Calu3 (cell line): ENCODE measurements around the gene SLC25A43. TPM values are rescaled to one million over a fixed set of nuclear protein-coding genes. Genes with fewer than 3 reads are reported as not detected.

ENCODE experiments used
- BruUV-seq: library from RNA; stranded (reverse); fragments of 400-500 nt; replicated peaks from 2 replicates; lab custom pipeline; 2021; lab: Mats Ljungman, UMichigan
- CTCF ChIA-PET: fragments of 300-600 bp; sonication (Branson Sonifier 250); formaldehyde crosslinking; loops from one replicate; lab custom pipeline; 2022; ENCODE audit warnings: antibody characterized with exemption; lab: Charles Lee
- DNase-seq: peaks from one replicate; pipeline ENCODE4 v3.0.0; 2022
- H3K27ac Mint-ChIP-seq: one replicate; pipeline ENCODE4 v1.8.0; 2022; ENCODE audit warnings: mixed read lengths; ENCODE audit not compliant: unreplicated experiment
- H3K27me3 Mint-ChIP-seq: one replicate; pipeline ENCODE4 v1.8.0; 2022; ENCODE audit warnings: mixed read lengths; ENCODE audit not compliant: unreplicated experiment
- H3K36me3 Mint-ChIP-seq: one replicate; pipeline ENCODE4 v1.8.0; 2022; ENCODE audit warnings: mild to moderate bottlenecking, moderate library complexity, mixed read lengths; ENCODE audit not compliant: insufficient read depth, unreplicated experiment
- H3K4me1 Mint-ChIP-seq: one replicate; pipeline ENCODE4 v1.8.0; 2022; ENCODE audit warnings: mild to moderate bottlenecking, low read depth, mixed read lengths; ENCODE audit not compliant: unreplicated experiment
- H3K4me3 Mint-ChIP-seq: one replicate; pipeline ENCODE4 v1.8.0; 2022; ENCODE audit warnings: mild to moderate bottlenecking, low read depth, moderate library complexity, mixed read lengths; ENCODE audit not compliant: unreplicated experiment
- H3K9me3 Mint-ChIP-seq: one replicate; pipeline ENCODE4 v1.8.0; 2022; ENCODE audit warnings: low read depth, mixed read lengths; ENCODE audit not compliant: unreplicated experiment
- intact Hi-C: fragments of 100-400 bp; cut with micrococcal nuclease; formaldehyde crosslinking; loops from one replicate; pipeline ENCODE4 v1.10.0; 2022; ENCODE audit not compliant: unreplicated experiment
- total RNA-seq: library from RNA; stranded (reverse); gene quantifications from 2 replicates; pipeline ENCODE4 v1.2.3, GENCODE V29; 2022
- TF ChIP-seq, protein P1 (sequence below): fragments of 200-600 bp; IDR thresholded peaks from one replicate; pipeline ENCODE4 v1.8.0; 2022; ENCODE audit warnings: antibody characterized with exemption; ENCODE audit not compliant: unreplicated experiment

Gene SLC25A43
- total RNA-seq, 1 experiment from 2014 or later = 15.5 TPM

DNA sequence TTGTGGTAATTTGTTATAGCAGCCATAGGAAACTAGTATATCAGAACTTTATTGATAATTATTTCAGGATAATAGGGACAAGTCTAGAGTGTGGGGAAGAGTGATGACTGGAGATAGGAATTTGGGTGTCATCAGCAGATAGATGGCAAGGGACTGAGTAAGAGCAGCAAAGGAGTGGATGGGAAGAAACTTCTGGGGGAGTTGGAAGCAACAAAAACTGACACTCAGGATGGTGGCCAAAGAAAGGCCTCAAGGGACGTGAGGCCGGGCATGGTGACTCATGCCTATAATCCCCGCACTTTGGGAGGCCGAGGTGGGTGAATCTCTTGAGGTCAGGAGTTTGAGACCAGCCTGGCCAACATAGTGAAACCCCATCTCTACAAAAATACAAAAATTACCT is 60.0 kb downstream of the SLC25A43 start:
- intact Hi-C loops = no loop called here
- TF ChIP-seq, protein P1, sequence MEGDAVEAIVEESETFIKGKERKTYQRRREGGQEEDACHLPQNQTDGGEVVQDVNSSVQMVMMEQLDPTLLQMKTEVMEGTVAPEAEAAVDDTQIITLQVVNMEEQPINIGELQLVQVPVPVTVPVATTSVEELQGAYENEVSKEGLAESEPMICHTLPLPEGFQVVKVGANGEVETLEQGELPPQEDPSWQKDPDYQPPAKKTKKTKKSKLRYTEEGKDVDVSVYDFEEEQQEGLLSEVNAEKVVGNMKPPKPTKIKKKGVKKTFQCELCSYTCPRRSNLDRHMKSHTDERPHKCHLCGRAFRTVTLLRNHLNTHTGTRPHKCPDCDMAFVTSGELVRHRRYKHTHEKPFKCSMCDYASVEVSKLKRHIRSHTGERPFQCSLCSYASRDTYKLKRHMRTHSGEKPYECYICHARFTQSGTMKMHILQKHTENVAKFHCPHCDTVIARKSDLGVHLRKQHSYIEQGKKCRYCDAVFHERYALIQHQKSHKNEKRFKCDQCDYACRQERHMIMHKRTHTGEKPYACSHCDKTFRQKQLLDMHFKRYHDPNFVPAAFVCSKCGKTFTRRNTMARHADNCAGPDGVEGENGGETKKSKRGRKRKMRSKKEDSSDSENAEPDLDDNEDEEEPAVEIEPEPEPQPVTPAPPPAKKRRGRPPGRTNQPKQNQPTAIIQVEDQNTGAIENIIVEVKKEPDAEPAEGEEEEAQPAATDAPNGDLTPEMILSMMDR = no peak
- CTCF ChIA-PET = no interaction called here
- H3K4me3 Mint-ChIP-seq = no peak overlapping the region
- H3K27ac Mint-ChIP-seq = no peak overlapping the region
- no peaks in the 10 kb centered on the region for H3K9me3 Mint-ChIP-seq
- no peak for DNase-seq
- H3K27me3 Mint-ChIP-seq = no peaks in the 10 kb centered on the region
- H3K4me1 Mint-ChIP-seq = no peaks in the 10 kb centered on the region
- no peaks in the 10 kb centered on the region for H3K36me3 Mint-ChIP-seq
- BruUV-seq = no TSS peak

DNA sequence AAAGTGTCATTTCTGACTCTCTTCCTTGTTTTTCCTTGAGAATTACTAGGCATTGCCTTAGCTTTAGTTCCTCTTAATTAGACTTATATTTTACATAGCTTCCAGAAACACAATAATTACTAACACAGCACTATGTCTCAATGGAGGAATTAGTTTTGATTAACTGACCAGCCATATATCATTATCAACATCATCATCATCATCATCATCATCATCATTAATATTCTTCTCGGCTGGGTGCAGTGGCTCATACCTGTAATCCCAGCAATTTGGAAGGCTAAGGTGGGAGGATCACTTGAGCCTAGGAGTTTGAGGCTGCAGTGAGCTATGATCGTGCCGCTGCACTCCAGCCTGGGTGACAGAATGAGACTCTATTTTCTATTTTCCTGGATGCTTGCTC is 66.4 kb downstream of the SLC25A43 start:
- Mint-ChIP-seq H3K9me3 (no peaks in the 10 kb centered on the region), H3K4me3 (no peak overlapping the region), H3K36me3 (peaks cover 25% of the 10 kb centered on the region), H3K27me3 (no peaks in the 10 kb centered on the region), H3K4me1 (no peaks in the 10 kb centered on the region), H3K27ac (no peak overlapping the region)
- intact Hi-C loops = loop anchor here (5.0 kb wide), 1 partner anchor 73 kb away; no protein-coding TSS in a partner anchor
- no peak for DNase-seq
- CTCF ChIA-PET = no interaction called here
- TF ChIP-seq, protein P1 = no peak
- no TSS peak for BruUV-seq

GRCh38 chrX:119466970-119467369 is 67.8 kb downstream of the SLC25A43 start:
- no peak for DNase-seq
- TSS peak; percentile 36 for BruUV-seq
- intact Hi-C loops = loop anchor here (5.0 kb wide), 1 partner anchor 75 kb away; no protein-coding TSS in a partner anchor
- no peaks in the 10 kb centered on the region for H3K4me1 Mint-ChIP-seq
- TF ChIP-seq, protein P1 = no peak
- H3K4me3 Mint-ChIP-seq = no peak overlapping the region
- H3K9me3 Mint-ChIP-seq = no peaks in the 10 kb centered on the region
- H3K27ac Mint-ChIP-seq = no peak overlapping the region
- H3K36me3 Mint-ChIP-seq = peaks cover 36% of the 10 kb centered on the region
- no peaks in the 10 kb centered on the region for H3K27me3 Mint-ChIP-seq
- CTCF ChIA-PET = no interaction called here

DNA sequence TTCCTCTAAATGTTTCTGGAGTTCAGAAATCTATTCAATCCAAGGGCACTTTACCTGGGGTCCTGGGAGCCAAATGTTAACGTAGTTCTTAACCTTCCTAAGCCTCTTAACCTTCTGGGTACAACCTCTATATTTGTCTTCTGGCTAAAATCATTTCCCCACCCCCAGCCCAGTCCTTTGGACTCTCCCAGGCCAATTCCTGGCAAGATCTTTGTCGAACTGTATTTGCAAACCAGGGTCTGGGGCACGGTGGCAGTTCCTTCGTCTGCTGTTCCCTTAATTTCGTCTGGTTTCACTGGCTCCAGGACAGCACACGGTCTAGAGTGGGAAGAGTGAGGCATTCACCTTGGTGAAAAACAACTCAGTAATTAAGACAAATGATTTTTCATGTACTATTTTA is 68.3 kb downstream of the SLC25A43 start:
- H3K4me1 Mint-ChIP-seq = no peaks in the 10 kb centered on the region
- no peaks in the 10 kb centered on the region for H3K9me3 Mint-ChIP-seq
- H3K27me3 Mint-ChIP-seq = no peaks in the 10 kb centered on the region
- no TSS peak for BruUV-seq
- no peak for DNase-seq
- CTCF ChIA-PET = interaction anchor here (2.6 kb wide), 1 partner anchor 45 kb away, joined by 16 read pairs; no protein-coding TSS in a partner anchor
- no peak overlapping the region for H3K27ac Mint-ChIP-seq
- TF ChIP-seq, protein P1 = no peak
- H3K36me3 Mint-ChIP-seq = peaks cover 40% of the 10 kb centered on the region
- intact Hi-C loops = loop anchor here (5.0 kb wide), 1 partner anchor 75 kb away; no protein-coding TSS in a partner anchor
- peak overlapping the region; percentile 100 for H3K4me3 Mint-ChIP-seq
